G401 (cell line): Measurements from ENCODE around the gene SEPTIN10. TPM values are rescaled to one million over a fixed set of nuclear protein-coding genes. Genes with fewer than 3 reads are reported as not detected.

Source experiments
- DNase-seq: peaks from one replicate; pipeline ENCODE4 v3.0.0-alpha.2; 2015; ENCODE audit warnings: low spot score
- in situ Hi-C: cut with HindIII; loops from 2 replicates; pipeline ENCODE4 v1.10.0; 2016; ENCODE audit warnings: low sequenced_read_pairs, mixed read lengths
- total RNA-seq: library from RNA; depleted of rRNA; stranded (reverse); fragments of >200 nt; shearing (Covaris generic); gene quantifications from 2 replicates; pipeline ENCODE4 v1.2.3, GENCODE V29; 2014

SEPTIN10 gene
- total RNA-seq, 1 experiment from 2014 or later = 6.4 TPM

- no peak for DNase-seq
Measured at GRCh38 chr2:109512076-109512475, 101.7 kb downstream of the SEPTIN10 start.

DNA sequence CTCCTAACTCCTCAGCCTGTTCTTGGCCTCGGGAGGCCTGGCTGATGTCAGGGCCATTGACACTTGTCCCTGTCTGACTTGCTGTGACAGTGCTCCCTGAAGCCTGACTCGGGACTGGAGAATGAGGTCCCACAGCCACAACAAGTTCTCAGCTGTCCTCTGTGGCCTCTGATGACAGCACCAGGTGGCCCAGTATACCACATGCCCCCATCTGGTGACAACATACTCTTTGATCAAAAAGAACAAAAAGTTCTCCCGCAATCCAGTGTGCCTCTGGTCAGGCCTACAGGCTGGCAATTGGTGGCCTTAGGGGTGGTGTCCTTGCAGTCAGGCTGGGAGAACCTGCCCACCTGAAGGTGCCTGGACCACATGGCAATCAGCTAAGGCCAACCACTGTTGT, 102.6 kb downstream of the SEPTIN10 start:
- no peak for DNase-seq
- in situ Hi-C loops = no loop called here

More at GRCh38 chr2:109512076-109512475, 101.7 kb downstream of the SEPTIN10 start:
- in situ Hi-C loops = no loop called here

DNA sequence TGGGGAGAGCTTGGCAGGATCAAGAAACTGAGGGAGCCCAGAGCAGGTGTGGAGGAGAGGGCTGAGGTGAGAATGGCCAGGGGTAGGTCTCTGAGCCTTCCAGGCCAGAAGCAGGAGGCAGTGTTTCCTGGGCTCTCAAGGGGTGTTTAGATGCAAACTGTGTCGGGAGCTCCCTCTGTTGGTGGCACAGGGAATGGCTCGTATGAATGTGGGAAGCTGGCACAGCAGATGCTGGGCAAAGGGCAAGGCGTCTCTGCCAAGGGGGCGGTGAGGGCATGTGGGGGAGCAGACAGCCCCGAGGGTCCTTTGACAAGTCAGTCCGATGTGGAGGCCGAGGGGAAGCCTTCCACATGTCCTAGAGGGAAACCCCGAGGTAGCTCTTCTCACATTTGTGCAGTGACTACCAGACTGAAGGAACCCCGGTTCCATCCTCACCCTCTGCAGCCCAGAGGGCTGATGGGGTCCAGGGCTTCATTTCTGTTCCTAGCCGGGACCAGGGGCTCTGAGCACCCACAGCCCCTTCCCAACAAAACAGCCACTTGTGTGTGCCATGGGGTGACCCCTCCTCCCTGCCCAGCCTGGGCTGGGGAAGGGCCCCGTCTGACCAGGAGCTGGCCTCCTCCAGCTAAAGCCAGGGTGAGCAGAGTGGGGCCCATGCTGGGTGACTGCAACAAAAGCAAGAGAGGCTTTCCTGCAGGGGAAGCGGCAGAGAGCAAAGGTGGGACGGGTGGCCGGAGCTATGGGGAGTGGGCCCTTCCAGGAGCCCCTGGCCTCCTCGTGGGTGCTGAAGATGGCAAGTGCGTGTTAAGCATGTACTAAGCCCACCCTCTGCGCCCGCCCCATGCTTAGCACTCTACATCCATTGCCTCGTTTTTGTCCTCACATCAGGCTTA, 103.4 kb downstream of the SEPTIN10 start:
- in situ Hi-C loops = no loop called here
- DNase-seq = peak; percentile 75

- in situ Hi-C loops = no loop called here
- no peak for DNase-seq
Measured at GRCh38 chr2:109508556-109508955, 105.2 kb downstream of the SEPTIN10 start.

DNA sequence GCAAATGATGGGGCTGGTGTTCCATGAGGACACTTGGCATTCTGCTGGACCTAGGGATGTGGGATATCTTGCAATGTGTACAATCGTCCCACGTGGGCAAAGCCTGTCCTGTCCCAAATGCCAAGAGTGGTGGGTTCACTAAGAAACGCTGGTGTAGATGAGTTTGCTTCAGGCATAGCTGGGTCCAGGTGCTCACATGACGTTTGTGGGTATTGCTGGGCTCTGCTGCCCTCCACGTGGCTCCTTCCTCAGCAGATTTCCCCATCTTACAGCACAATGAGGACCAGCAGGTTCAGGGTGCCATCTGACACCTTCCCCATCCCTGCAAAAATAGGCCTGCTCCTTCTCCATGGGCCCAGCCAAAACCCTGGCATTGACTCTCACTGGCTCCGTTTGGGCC, 105.9 kb downstream of the SEPTIN10 start:
- in situ Hi-C loops = no loop called here
- no peak for DNase-seq

- in situ Hi-C loops = no loop called here
- no peak for DNase-seq
Measured at GRCh38 chr2:109507217-109507616, 106.5 kb downstream of the SEPTIN10 start.

GRCh38 chr2:109503191-109503590, 110.6 kb downstream of the SEPTIN10 start:
- in situ Hi-C loops = no loop called here

DNA sequence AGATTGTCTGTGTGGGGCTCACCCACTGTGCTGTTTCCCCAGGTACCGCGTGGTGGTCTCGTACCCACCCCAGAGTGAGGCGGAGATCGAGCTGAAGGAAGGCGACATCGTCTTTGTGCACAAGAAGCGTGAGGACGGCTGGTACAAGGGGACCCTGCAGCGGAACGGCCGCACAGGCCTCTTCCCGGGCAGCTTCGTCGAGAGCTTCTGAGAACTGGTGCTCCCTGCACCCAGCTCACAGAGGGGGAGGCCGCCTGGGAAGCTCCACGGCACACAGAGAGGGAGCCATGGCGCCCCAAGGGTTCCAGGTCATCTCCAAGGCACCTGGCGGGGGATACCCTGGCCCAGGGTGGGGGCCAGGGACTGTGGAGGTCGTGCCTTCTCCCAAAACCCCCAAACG, 112.3 kb downstream of the SEPTIN10 start:
- in situ Hi-C loops = no loop called here

More at GRCh38 chr2:109503191-109503590, 110.6 kb downstream of the SEPTIN10 start:
- DNase-seq = no peak

DNA sequence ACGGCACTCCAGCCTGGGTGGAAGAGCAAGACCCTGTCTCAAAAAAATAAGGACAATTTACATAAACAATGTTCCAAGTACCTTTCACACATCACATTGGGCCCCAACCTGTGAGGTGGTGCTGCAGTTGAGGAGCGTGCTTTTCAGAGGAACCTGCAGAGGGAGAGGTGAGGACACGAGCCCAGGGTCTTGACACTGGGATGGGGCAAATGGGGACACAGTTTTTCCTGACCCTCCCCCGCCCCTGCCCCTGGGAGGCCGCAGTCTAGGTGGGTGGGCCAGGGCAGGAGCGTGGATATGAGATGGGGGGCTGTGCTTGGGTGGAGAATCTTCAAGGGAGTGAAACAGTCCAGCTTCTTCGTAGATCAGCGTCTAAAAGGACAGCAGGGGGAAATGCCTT, 112.9 kb downstream of the SEPTIN10 start:
- in situ Hi-C loops = no loop called here
- no peak for DNase-seq

More for the DNA sequence above, 112.3 kb downstream of the SEPTIN10 start:
- no peak for DNase-seq

GRCh38 chr2:109499566-109499965, 114.2 kb downstream of the SEPTIN10 start:
- DNase-seq = no peak
- in situ Hi-C loops = no loop called here

- no peak for DNase-seq
- in situ Hi-C loops = no loop called here
Measured at GRCh38 chr2:109498906-109499305, 114.9 kb downstream of the SEPTIN10 start.

GRCh38 chr2:109497911-109498870, 115.6 kb downstream of the SEPTIN10 start:
- DNase-seq = peak; percentile 93

DNA sequence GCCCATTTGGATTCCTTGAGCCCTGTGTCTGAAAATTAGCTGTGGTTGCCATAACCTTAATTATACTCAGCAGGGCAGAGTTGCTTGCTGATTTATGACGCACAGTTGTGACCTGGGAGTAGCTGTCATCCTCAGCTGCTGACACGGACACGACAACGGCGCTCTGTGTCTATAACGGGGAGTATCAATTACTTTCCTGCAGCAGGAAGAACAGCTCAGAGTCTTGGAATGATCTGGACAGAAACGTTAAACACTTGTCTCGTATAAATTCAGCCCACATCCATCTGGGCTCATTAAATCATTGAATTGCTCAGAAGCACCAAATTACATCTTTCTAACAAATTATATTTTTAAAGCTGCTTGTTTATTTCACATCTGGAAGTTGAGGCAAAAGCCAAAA, 116.3 kb downstream of the SEPTIN10 start:
- no peak for DNase-seq
- in situ Hi-C loops = no loop called here

More at GRCh38 chr2:109497911-109498870, 115.6 kb downstream of the SEPTIN10 start:
- in situ Hi-C loops = no loop called here

- no peak for DNase-seq
- in situ Hi-C loops = no loop called here
Measured at GRCh38 chr2:109494351-109494750, 119.4 kb downstream of the SEPTIN10 start.

DNA sequence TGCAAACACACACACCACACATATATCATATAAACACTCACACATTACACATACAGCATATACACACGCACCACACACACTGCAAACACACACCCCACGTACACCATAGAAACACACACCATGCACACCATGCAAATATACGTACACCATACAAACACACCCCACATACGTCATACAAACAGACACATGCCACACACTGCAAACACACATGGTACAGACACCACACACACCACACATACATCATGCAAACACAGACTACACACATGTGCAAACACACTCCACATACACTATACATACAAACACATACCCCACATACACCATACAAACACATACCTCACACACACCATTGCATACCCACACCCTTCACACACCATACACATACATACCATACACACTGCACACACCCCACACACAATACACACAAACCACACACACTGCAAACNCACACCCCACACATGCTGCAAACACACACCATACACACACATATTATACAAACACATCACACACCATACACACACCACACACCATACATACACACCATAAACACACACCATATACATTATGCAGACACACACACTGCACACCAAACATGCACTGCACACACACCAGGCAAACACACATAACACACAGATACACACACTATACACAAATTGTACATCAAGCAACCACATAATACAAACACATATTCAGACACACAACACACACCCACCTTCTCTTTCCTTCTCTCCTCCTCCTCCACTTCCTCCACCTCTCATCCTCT, 120.4 kb downstream of the SEPTIN10 start:
- in situ Hi-C loops = no loop called here

More for the DNA sequence above, 120.4 kb downstream of the SEPTIN10 start:
- no peak for DNase-seq
